A549 treated with GW870086 at 1 μM for 4 hours (cell line): Measurements from ENCODE around the gene OR4K5. TPM values are rescaled to one million over a fixed set of nuclear protein-coding genes. Genes with fewer than 3 reads are reported as not detected.

Experiments
- total RNA-seq: library from RNA; stranded (reverse); fragments of 200-300 nt; extraction: Qiagen RNA extraction; gene quantifications from 5 replicates; pipeline ENCODE4 v1.2.3, GENCODE V29; 2022; ENCODE audit warnings: low read depth

OR4K5 gene, protein sequence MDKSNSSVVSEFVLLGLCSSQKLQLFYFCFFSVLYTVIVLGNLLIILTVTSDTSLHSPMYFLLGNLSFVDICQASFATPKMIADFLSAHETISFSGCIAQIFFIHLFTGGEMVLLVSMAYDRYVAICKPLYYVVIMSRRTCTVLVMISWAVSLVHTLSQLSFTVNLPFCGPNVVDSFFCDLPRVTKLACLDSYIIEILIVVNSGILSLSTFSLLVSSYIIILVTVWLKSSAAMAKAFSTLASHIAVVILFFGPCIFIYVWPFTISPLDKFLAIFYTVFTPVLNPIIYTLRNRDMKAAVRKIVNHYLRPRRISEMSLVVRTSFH
- total RNA-seq = not detected in 5 replicates

DNA sequence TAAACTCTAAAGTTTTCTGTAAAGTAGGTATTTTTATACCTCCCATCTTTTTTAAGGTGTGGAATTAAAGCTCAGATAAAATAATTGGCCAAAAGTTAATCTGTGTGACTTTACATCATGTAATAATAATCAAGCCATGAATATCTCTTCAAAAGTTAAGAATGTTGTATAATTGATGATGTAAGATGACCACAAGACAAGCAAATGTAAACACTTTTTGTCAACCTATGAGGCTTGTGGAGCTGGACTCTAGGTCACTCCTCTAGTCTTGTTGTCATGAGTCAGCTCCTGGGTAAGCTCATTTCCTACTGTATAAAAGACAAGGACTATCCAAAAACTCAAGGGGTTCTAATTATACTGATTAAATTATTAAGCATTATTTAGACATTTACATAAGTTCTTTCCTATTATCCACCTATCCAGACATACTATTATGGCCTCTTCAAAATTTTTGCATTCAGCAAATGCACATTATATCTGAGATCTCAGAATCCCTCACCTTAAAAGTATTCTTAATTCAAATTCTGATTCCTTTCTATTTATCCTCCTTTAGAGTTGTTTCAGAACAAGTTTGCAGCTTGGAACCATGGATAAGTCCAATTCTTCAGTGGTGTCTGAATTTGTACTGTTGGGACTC lies at the start of gene OR4K5:
Gene OR4K5, plus strand, starts transcription at position 587 of the 637 bp plus-strand sequence. Its CDS starts 0 bp downstream, at position 587.

DNA sequence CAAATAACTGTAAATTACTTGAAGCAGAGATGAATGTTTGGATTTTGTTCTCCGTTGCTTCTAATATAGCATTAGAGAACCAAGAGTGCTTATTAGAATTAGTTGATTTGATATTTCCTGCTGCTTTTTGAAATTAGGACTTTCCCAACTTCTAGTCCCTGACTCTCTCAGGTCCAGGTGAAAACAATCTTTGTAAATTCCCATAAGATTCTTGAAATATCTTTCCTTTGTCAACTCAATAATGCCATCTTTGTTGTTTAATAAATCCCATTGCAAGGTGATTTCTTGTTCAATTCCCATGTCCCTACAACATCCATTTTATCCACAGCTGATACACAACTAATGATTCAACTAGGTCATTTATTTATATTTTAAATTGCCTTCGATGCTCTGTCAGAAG lies 45.6 kb upstream of the OR4K5 start, which contains the start of gene OR4K2:
Gene OR4K2, plus strand, starts transcription at position 301 of the 400 bp plus-strand sequence. CDS start 1,126 bp downstream, outside the sequence.

DNA sequence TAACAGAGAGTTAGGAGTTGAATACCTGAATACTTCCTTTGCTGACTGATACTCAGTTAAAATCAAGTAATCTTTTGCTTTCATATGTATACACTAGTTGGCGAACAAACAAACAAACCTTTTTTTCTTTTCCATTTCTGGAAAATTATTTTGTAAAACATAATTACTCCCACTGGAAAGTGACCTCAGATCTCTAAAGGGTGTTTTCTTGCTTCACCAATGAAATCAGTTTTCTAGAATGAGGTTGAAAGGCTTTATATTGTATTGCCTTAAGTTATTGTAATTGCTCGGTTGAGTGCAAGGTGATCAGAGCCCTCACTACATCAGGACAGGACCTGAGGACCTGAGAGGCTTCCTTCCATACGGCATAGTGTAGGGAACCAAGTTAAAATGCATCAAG lies 10.2 kb downstream of the OR4K5 start, which contains the start of gene OR4K1:
Gene OR4K1, plus strand, starts transcription at position 301 of the 400 bp plus-strand sequence. CDS start 4,750 bp downstream, outside the sequence.

Other genes starting within 250 kb of the OR4K5 start
- not detected in 5 replicates for gene OR11H2, start 206.7 kb upstream of the OR4K5 start, total RNA-seq
- gene OR4Q3, start 177.0 kb upstream of the OR4K5 start, total RNA-seq = not detected in 5 replicates
- gene OR4M1, start 147.1 kb upstream of the OR4K5 start, total RNA-seq = not detected in 5 replicates
- gene OR4N2, start 116.8 kb upstream of the OR4K5 start, total RNA-seq = not detected in 5 replicates
- not detected in 5 replicates for gene OR4K2, start 45.5 kb upstream of the OR4K5 start, total RNA-seq
- not detected in 5 replicates for gene OR4K1, start 10.3 kb downstream of the OR4K5 start, total RNA-seq
- not detected in 5 replicates for gene OR4K15, start 55.0 kb downstream of the OR4K5 start, total RNA-seq
- not detected in 5 replicates for gene OR4Q2, start 81.6 kb downstream of the OR4K5 start, total RNA-seq
- gene OR4K14, start 98.7 kb downstream of the OR4K5 start, total RNA-seq = not detected in 5 replicates
- gene OR4K13, start 115.4 kb downstream of the OR4K5 start, total RNA-seq = not detected in 5 replicates
- not detected in 5 replicates for gene OR4L1, start 139.4 kb downstream of the OR4K5 start, total RNA-seq
- gene OR4K17, start 190.1 kb downstream of the OR4K5 start, total RNA-seq = not detected in 5 replicates
- gene OR4N5, start 218.2 kb downstream of the OR4K5 start, total RNA-seq = not detected in 5 replicates